HG03139 (cell line): ENCODE results near the gene SPRR2A.
"Not testable (repeated sequence)": the region's sequence is repeated elsewhere in the genome, so short reads cannot be mapped to it uniquely, and the experiment has no call there.

ENCODE experiments used
- ATAC-seq: cut with Tn5 transposase; IDR thresholded peaks from one replicate; pipeline ENCODE4 v1.9.1; 2021; ENCODE audit not compliant: unreplicated experiment

Gene SPRR2A

DNA sequence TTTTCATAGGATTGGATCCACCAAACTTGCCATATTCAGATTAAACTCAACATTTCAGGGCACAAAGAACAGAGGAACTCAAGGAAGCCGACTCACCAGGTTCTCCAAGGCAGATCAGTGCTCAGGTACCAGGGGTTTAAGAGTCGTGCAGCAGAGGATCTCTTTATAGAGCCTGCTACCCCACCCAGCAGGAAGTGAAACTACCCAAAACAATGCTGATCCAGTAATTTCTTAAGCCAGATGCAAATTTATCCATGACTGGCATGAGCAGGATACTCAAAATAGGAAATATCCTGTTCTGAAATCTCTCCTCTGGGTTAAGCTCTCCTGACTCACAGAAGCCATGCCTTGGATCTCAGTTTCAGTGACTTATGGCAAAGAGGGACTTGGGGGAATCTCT is at the start of gene SPRR2A:
SPRR2A (minus strand) TSS at position 138 of the 400 bp plus-strand sequence. CDS start 777 bp downstream, outside the sequence.
- ATAC-seq, result no peak

- no peak for ATAC-seq
Observed at GRCh38 chr1:153100245-153100644, 42.9 kb upstream of the SPRR2A start.

- no peak for ATAC-seq
Observed at GRCh38 chr1:153099461-153100045, 42.2 kb upstream of the SPRR2A start.

DNA sequence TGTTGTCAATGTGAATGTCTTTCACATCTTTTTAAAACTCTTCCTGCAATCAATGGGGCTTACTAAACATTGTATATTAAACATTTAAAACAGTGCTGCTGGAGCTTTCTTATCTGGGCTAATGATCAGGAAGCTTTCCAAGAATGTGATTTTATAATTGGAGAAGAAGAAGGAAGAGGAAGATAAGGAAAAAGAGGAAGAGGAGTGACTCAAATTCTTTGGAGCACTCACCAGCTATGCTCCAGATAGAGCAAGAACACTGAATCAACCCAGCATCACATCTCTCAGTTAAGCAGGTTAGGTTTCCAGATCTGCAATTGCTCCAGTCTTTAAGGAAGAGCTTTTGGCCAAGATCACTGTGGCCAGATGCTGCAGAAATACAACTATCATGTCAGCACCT is 38.5 kb upstream of the SPRR2A start:
- ATAC-seq, result no peak

DNA sequence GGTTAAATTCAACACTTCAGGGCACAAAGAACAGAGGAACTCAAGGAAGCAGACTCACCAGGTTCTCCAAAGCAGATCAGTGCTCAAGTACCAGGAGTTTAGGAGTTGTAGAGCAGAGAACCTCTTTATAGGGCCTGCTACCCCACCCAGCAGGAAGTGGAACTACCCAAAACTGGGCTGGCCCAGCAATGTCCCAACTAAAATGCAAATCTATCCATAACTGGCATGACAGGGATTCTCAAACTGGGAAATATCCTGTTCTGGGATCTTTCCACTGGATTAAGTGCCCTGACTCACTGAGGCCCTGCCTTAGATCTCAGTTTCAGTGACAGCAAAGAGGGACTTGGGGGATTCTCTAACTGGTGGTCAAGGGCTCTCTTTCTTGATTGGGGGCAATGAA is 37.1 kb upstream of the SPRR2A start, which contains the start of gene SPRR2E:
SPRR2E (minus strand) TSS at position 101 of the 400 bp plus-strand sequence. CDS start 775 bp downstream, outside the sequence.
- no peak for ATAC-seq

DNA sequence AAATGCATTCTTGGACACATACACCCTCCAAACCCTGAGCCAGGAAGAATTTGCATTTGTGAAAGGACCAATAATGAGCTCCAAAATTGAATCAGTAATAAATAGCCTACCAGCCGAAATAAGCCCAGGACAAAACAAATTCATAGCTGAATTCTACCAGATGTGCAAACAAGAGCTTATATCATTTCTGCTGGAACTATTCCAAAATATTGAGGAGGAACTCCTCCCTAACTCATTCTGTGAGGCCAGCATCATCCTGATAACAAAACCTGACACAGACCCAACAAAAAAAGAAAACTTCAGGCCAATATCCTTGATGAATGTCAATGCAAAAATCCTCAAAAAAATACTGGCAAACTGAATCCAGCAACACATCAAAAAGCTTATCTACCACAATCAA is 30.3 kb upstream of the SPRR2A start:
- no peak for ATAC-seq

GRCh38 chr1:153081736-153082135 is 24.4 kb upstream of the SPRR2A start:
- ATAC-seq, result no peak

DNA sequence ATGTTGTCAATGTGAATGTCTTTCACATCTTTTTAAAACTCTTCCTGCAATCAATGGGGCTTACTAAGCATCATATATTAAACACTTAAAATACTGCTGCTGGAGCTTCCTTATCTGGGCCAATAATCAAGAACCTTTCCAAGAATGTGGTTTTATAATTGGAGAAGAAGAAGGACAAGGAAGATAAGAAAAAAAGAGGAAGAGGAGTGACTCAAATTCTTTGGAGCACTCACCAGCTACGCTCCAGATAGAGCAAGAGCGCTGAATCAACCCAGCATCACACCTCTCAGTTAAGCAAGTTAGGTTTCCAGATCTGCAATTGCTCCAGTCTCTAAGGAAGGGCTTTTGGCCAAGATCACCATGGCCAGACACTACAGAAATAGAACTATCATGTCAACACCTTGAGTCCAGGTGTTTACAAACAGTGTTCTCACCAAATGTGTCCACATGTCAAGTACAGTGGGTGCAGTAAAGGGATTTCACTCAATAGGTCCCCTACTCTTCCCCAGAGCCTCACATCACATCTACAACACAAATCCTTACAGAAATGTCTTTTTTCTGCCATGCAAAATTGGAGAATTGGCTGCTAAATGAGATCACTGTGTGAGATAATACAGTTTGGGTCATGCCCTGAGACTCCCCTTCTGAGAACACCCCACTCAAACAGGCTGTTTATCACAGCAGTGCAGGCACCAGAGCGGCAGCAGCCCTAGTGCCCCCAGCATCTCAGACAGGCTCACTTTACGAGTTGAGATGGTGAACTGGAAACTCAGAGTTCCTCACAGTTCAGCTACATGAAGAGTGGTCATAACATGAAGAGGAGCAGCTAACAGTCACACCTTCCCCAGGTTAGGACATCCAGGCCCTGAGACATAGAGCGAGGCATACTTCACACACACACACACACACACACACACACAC is 15.8 kb upstream of the SPRR2A start:
- ATAC-seq, result no peak

GRCh38 chr1:153071511-153071910 is 14.2 kb upstream of the SPRR2A start, which contains the start of gene SPRR2B:
TSS of gene SPRR2B (minus strand) at chr1:153071611. CDS start at chr1:153070839, 772 bp downstream.
- ATAC-seq, result no peak

DNA sequence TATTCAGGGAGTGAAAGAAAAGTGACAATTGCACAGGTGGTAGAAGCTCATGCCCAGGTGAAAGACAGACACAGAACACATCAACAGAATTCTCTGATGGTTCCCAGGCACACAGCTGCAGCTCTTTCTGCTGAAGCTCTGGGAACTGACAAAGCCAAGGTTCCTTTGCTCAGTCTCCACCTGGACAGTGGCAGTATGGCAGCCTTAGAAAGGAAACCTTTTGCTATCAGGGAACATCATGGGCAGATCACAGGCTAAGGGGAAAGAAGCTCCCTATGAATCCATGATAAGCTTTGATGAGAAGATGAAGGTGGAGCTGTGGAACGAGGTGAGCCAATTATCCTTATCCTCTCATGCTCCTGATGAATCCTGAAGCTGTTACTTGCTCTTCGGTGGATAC is 12.9 kb upstream of the SPRR2A start:
- no peak for ATAC-seq

- no peak for ATAC-seq
Observed at GRCh38 chr1:153058826-153059784, 1.8 kb upstream of the SPRR2A start.

GRCh38 chr1:153058154-153058553 is 842 bp upstream of the SPRR2A start:
- ATAC-seq, result no peak

- ATAC-seq, result not testable (repeated sequence)
Observed at GRCh38 chr1:153056111-153056510, 1.2 kb downstream of the SPRR2A start.

DNA sequence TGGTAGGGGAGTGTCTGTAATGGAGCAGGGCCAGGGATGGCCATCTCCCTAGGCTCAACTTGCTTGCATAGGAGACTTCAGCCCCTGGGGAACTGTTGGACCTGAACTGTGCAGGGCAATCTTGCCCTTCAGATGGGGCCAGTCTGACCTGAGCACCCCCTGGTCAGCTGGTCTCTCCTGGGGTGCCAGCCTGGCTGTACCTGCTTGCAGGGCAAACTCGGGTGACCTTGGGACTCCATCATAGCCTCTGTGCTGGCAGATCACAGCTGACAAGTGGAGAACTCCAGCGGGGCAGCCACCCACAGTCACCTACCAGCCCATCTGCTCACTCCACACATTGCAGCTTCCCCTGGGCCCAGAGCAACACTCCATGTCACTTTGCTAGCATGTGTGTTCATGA is 8.1 kb downstream of the SPRR2A start:
- ATAC-seq, result no peak

DNA sequence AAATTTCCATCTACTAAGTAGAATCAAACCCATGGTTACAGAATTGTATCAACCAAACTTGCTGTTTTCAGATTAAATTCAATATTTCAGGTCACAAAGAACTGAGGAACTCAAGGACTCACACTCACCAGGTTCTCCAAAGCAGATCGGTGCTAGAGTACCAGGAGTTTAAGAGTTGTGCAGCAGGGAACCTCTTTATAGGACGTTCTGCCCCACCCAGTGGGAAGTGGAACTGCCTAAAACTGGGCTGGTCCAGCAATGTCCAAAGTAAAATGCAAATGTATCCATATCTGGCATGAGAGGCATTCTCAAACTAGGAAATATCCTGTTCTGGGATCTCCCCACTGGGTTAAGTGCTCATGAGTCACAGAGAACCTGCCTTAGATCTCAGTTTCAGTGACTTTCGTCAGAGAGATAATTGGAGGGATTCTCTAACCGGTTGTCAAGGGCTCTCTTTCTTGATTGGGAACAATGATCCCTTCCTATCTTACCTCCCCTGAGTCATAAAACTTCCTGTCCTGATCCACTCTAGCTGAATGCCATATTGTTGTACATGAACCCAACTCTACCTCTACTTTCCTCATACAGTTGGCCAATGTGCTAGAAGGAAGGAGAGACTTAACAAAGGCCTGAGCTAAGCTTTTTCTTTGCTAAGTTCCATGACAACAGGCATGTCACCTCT is 16.2 kb downstream of the SPRR2A start, which contains the start of gene SPRR2D:
SPRR2D (minus strand) TSS at position 171 of the 682 bp plus-strand sequence. CDS start 774 bp downstream, outside the sequence.
- ATAC-seq, result no peak

GRCh38 chr1:153035211-153035610 is 22.1 kb downstream of the SPRR2A start:
- ATAC-seq, result no peak

- ATAC-seq, result no peak
Observed at GRCh38 chr1:153032677-153033308, 24.5 kb downstream of the SPRR2A start.

DNA sequence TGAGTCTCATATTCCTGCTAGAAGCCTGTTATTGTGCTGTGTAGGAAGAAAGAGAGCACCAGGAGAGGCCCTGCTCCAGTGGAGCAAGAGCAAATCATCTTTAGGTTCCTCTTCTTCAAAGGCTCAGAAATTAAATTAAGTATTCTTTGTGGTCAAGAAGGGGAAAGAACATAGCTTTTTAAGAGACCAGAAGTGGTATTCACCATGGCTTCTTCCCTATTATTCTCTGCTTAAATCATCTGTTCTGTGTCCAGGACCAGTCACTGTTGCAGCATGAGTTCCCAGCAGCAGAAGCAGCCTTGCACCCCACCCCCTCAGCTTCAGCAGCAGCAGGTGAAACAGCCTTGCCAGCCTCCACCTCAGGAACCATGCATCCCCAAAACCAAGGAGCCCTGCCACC is 25.2 kb downstream of the SPRR2A start:
- no peak for ATAC-seq

- ATAC-seq, result no peak
Observed at GRCh38 chr1:153030895-153031294, 26.4 kb downstream of the SPRR2A start, which contains the start of gene SPRR1B. TSS of gene SPRR1B (plus strand) at chr1:153031203. CDS start at chr1:153032346, 1,143 bp downstream.

DNA sequence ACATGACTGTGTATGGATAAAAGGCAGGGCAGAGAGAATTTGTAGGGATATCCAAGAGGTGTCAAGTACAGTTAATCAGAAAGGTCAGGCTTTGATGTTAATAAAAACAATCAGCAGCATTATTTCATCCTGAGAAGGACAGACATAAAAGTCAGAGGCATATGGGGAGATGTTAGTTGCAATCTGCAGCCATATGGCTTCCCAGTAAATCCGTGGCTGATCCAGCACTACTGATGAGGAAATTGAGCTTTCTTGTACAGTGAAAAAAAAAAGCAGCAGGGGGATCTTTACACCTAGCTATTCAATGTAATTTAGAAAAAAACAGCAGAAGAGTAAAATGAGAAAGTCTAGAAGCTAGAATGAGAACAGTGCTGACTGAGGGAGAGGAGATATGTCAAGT is 28.5 kb downstream of the SPRR2A start:
- ATAC-seq, result no peak
